ENCODE measurements around the gene GALNT7.

Gene GALNT7

DNA sequence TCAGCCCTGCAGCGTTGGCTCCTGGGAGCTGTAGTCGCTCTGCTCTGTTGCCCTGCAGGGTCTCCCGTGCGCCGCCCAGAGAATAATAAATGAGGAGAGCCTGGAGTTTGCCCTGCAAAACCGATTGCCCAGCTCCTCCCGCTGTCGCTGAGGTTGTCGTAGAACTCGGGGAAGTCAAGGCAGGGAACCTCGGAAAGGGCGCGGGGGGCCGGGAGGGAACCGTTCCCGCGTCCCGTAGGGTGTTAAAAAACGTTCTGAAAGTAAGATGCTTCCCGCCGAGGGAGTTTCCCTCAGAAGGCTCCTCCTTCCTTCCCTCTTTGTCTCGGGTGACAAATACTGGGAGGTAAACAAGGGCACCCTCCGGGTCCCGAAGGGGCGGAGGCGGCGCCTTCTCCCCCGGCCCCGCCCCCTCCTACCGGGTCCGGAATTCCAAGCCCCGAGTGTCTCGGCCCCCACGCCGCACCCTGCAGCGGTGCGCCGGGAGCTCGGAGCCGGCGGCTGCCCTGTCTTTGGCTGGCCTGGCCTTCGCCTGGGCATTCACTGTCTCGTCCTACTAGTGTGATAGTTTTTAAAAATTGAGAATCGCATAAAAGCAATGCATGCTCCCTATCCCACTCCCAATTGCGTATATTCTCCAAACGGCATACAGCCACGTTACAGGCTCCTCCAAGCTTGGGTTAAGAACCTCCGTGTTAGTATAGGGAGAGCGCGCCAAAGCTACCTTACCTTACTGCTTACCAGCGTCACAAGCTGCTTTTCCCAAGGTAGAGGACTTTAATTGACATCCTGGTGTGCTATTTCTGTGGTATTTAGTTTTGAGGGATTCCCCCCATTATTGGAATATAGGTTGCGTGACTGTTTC lies 166.5 kb downstream of the GALNT7 start (continued):
- TF ChIP-seq ZEB2 (tag by site-specific recombination; IDR thresholded peaks at IDR 0.05) (peak; percentile 11; the same call in 1 of the 2 replicates), ZBTB20 (tag by site-specific recombination; IDR thresholded peaks at IDR 0.05) (peak; percentile 50; the same call in 1 of the 2 replicates), ZNF677 (tag by site-specific recombination; IDR thresholded peaks at IDR 0.05) (no peak), ZBTB8A (tag by site-specific recombination; IDR thresholded peaks at IDR 0.05) (peak; percentile 79), EGR2 (tag by site-specific recombination; IDR thresholded peaks at IDR 0.05; ENCODE audit: low read depth) (peak; percentile 31; the same call in 1 of the 2 replicates), ZNF311 (tag by site-specific recombination; IDR thresholded peaks at IDR 0.05; ENCODE audit: borderline replicate concordance) (no peak), ZNF501 (tag by site-specific recombination; IDR thresholded peaks at IDR 0.05) (peak; percentile 41; the same call in 1 of the 2 replicates), KLF8 (tag by site-specific recombination; IDR thresholded peaks at IDR 0.05) (peak; percentile 88), ZNF114 (tag by site-specific recombination; IDR thresholded peaks at IDR 0.05) (no peak), ZNF555 (tag by site-specific recombination; conservative IDR thresholded peaks at IDR 0.05) (no peak), ZNF366 (tag by site-specific recombination; conservative IDR thresholded peaks at IDR 0.05) (peak; percentile 89), ZNF416 (tag by site-specific recombination; IDR thresholded peaks at IDR 0.05) (no peak), ZNF394 (tag by site-specific recombination; IDR thresholded peaks at IDR 0.05; ENCODE audit: borderline replicate concordance) (0 out of 2 replicates have a peak, but pooled peaks have one; percentile 11), ZBTB17 (tag by site-specific recombination; IDR thresholded peaks at IDR 0.05) (no peak), ZBTB1 (tag by site-specific recombination; IDR thresholded peaks at IDR 0.05) (no peak), KLF16 (tag by site-specific recombination; IDR thresholded peaks at IDR 0.05) (no peak), ZNF629 (tag by site-specific recombination; IDR thresholded peaks at IDR 0.05) (0 out of 2 replicates have a peak, but pooled peaks have one; percentile 7), ZNF549 (tag by site-specific recombination; IDR thresholded peaks at IDR 0.05) (0 out of 2 replicates have a peak, but pooled peaks have one; percentile 21), KLF9 (tag by site-specific recombination; IDR thresholded peaks at IDR 0.05; ENCODE audit: low read depth) (peak; percentile 86), IKZF3 (tag by site-specific recombination; IDR thresholded peaks at IDR 0.05) (peak; percentile 73), ZNF341 (tag by site-specific recombination; IDR thresholded peaks at IDR 0.05; ENCODE audit: low read depth) (peak; percentile 50; the same call in 1 of the 2 replicates)
- TF ChIP-seq, protein P1, sequence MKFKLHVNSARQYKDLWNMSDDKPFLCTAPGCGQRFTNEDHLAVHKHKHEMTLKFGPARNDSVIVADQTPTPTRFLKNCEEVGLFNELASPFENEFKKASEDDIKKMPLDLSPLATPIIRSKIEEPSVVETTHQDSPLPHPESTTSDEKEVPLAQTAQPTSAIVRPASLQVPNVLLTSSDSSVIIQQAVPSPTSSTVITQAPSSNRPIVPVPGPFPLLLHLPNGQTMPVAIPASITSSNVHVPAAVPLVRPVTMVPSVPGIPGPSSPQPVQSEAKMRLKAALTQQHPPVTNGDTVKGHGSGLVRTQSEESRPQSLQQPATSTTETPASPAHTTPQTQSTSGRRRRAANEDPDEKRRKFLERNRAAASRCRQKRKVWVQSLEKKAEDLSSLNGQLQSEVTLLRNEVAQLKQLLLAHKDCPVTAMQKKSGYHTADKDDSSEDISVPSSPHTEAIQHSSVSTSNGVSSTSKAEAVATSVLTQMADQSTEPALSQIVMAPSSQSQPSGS (tag by site-specific recombination; IDR thresholded peaks at IDR 0.05; ENCODE audit: low read depth) = no peak
- TF ChIP-seq, protein P2, sequence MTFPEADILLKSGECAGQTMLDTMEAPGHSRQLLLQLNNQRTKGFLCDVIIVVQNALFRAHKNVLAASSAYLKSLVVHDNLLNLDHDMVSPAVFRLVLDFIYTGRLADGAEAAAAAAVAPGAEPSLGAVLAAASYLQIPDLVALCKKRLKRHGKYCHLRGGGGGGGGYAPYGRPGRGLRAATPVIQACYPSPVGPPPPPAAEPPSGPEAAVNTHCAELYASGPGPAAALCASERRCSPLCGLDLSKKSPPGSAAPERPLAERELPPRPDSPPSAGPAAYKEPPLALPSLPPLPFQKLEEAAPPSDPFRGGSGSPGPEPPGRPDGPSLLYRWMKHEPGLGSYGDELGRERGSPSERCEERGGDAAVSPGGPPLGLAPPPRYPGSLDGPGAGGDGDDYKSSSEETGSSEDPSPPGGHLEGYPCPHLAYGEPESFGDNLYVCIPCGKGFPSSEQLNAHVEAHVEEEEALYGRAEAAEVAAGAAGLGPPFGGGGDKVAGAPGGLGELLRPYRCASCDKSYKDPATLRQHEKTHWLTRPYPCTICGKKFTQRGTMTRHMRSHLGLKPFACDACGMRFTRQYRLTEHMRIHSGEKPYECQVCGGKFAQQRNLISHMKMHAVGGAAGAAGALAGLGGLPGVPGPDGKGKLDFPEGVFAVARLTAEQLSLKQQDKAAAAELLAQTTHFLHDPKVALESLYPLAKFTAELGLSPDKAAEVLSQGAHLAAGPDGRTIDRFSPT (tag by site-specific recombination; IDR thresholded peaks at IDR 0.05) = peak; percentile 83
- TF ChIP-seq, protein P3, sequence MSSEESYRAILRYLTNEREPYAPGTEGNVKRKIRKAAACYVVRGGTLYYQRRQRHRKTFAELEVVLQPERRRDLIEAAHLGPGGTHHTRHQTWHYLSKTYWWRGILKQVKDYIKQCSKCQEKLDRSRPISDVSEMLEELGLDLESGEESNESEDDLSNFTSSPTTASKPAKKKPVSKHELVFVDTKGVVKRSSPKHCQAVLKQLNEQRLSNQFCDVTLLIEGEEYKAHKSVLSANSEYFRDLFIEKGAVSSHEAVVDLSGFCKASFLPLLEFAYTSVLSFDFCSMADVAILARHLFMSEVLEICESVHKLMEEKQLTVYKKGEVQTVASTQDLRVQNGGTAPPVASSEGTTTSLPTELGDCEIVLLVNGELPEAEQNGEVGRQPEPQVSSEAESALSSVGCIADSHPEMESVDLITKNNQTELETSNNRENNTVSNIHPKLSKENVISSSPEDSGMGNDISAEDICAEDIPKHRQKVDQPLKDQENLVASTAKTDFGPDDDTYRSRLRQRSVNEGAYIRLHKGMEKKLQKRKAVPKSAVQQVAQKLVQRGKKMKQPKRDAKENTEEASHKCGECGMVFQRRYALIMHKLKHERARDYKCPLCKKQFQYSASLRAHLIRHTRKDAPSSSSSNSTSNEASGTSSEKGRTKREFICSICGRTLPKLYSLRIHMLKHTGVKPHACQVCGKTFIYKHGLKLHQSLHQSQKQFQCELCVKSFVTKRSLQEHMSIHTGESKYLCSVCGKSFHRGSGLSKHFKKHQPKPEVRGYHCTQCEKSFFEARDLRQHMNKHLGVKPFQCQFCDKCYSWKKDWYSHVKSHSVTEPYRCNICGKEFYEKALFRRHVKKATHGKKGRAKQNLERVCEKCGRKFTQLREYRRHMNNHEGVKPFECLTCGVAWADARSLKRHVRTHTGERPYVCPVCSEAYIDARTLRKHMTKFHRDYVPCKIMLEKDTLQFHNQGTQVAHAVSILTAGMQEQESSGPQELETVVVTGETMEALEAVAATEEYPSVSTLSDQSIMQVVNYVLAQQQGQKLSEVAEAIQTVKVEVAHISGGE (tag by site-specific recombination; conservative IDR thresholded peaks at IDR 0.05; ENCODE audit: low read depth) = 0 out of 2 replicates have a peak, but pooled peaks have one; percentile 30
